ENCODE data around the gene ZNF672.

Gene ZNF672

DNA sequence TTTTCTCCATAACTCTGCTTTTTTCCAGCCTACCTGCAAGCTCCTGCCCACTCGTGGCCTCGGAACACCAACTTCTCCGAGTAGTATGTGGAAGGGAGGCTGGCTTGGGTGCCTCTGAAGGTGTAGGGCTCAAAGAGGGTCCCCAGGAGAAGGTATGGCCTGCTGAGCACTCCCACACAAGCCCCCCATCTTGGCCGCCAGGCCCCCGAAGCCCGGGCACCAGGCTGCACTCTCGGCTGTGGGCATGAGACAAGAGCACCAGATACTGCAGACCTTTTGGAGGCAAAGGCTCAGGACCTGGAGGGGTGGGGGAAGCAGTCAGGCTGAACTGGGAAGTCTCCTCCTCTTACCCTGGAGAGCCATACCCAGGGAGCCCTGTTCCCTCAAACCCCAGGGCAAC lies 19.2 kb downstream of the ZNF672 start:
- peaks cover 16% of the 10 kb centered on the region for H3K4me1 ChIP-seq (ENCODE audit: insufficient read depth, low read length)
- peaks cover 26% of the 10 kb centered on the region for H3K36me3 ChIP-seq (ENCODE audit: insufficient read depth, low read length)
- H3K4me3 ChIP-seq (ENCODE audit: low read length) = no peak overlapping the region

GRCh38 chr1:248857749-248858095 lies 19.7 kb downstream of the ZNF672 start:
- peaks cover 10% of the 10 kb centered on the region for H3K27me3 ChIP-seq (ENCODE audit: insufficient read depth, low read length)
- no peak overlapping the region for H2AFZ ChIP-seq (ENCODE audit: low read depth, low read length)
- peaks cover 17% of the 10 kb centered on the region for H3K4me1 ChIP-seq (ENCODE audit: insufficient read depth, low read length)
- H3K36me3 ChIP-seq (ENCODE audit: insufficient read depth, low read length) = peaks cover 26% of the 10 kb centered on the region
- H3K9me3 ChIP-seq (ENCODE audit: low read length) = no peaks in the 10 kb centered on the region
- peak overlapping the region; percentile 81 for H3K4me3 ChIP-seq (ENCODE audit: low read length)

More for the DNA sequence above, 19.2 kb downstream of the ZNF672 start:
- H3K27me3 ChIP-seq (ENCODE audit: insufficient read depth, low read length) = peaks cover 5% of the 10 kb centered on the region
- no peak overlapping the region for H2AFZ ChIP-seq (ENCODE audit: low read depth, low read length)
- no peaks in the 10 kb centered on the region for H3K9me3 ChIP-seq (ENCODE audit: low read length)

- peaks cover 11% of the 10 kb centered on the region for H3K27me3 ChIP-seq (ENCODE audit: insufficient read depth, low read length)
- peak overlapping the region; percentile 81 for H3K4me3 ChIP-seq (ENCODE audit: low read length)
- peaks cover 21% of the 10 kb centered on the region for H3K36me3 ChIP-seq (ENCODE audit: insufficient read depth, low read length)
- H2AFZ ChIP-seq (ENCODE audit: low read depth, low read length) = peak overlapping the region; percentile 52
- H3K9me3 ChIP-seq (ENCODE audit: low read length) = no peaks in the 10 kb centered on the region
- H3K4me1 ChIP-seq (ENCODE audit: insufficient read depth, low read length) = peaks cover 19% of the 10 kb centered on the region
Observed at GRCh38 chr1:248858096-248858890, 20.3 kb downstream of the ZNF672 start.

- H3K4me1 ChIP-seq (ENCODE audit: insufficient read depth, low read length) = peaks cover 24% of the 10 kb centered on the region
- H3K27me3 ChIP-seq (ENCODE audit: insufficient read depth, low read length) = peaks cover 17% of the 10 kb centered on the region
- peak within 1 kb of the TSS; percentile 53 for H2AFZ ChIP-seq (ENCODE audit: low read depth, low read length)
- H3K9me3 ChIP-seq (ENCODE audit: low read length) = no peaks in the 10 kb centered on the region
- peaks cover 12% of the 10 kb centered on the region for H3K36me3 ChIP-seq (ENCODE audit: insufficient read depth, low read length)
- peak within 1 kb of the TSS; percentile 81 for H3K4me3 ChIP-seq (ENCODE audit: low read length)
Observed at GRCh38 chr1:248858891-248859889, 21.2 kb downstream of the ZNF672 start, which contains the start of gene ZNF692. Gene ZNF692, minus strand, starts transcription at chr1:248859085. Its CDS starts 776 bp downstream, at chr1:248858309.

DNA sequence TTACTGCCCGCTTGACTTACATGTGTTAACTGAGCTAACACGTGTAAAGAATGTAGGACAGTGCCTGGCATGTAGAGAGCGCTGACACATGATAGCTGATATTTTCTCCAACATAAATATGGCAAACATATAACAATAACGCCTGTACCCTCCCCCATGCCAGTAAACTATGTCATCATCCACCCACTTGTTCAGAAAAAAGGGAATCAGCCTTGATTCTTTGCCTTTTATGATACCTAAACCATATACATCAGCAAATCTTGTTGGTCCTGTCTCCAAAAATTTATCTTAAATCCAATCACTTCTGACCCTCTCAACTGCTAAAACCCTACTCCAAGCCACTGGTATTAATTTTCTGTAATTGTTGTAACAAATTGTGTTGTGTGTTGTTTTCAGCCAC lies 22.0 kb downstream of the ZNF672 start:
- H3K9me3 ChIP-seq (ENCODE audit: low read length) = no peaks in the 10 kb centered on the region
- peaks cover 24% of the 10 kb centered on the region for H3K4me1 ChIP-seq (ENCODE audit: insufficient read depth, low read length)
- H3K27me3 ChIP-seq (ENCODE audit: insufficient read depth, low read length) = peaks cover 21% of the 10 kb centered on the region
- no peak overlapping the region for H2AFZ ChIP-seq (ENCODE audit: low read depth, low read length)
- H3K4me3 ChIP-seq (ENCODE audit: low read length) = no peak overlapping the region
- H3K36me3 ChIP-seq (ENCODE audit: insufficient read depth, low read length) = peaks cover 5% of the 10 kb centered on the region

GRCh38 chr1:248861616-248862015 lies 23.6 kb downstream of the ZNF672 start:
- peaks cover 21% of the 10 kb centered on the region for H3K27me3 ChIP-seq (ENCODE audit: insufficient read depth, low read length)

DNA sequence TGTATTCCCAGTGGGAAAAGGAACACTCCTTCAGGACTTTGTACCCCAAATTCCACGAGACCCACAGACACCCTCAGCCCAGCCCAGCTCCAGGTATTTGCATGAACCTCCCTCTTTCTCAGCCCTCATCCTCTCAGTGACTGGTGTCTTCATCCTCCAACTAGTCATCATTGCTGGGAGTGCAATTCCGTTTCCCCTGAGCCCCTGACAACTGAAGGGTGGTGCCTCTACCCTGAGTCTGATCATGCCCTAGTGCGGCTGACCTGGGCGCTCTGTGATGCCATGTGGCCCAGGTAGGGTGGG lies 24.6 kb downstream of the ZNF672 start:
- H3K9me3 ChIP-seq (ENCODE audit: low read length) = no peaks in the 10 kb centered on the region
- peak overlapping the region; percentile 75 for H2AFZ ChIP-seq (ENCODE audit: low read depth, low read length)
- H3K36me3 ChIP-seq (ENCODE audit: insufficient read depth, low read length) = no peaks in the 10 kb centered on the region
- H3K4me3 ChIP-seq (ENCODE audit: low read length) = peak overlapping the region; percentile 46
- peaks cover 21% of the 10 kb centered on the region for H3K27me3 ChIP-seq (ENCODE audit: insufficient read depth, low read length)
- peaks cover 24% of the 10 kb centered on the region for H3K4me1 ChIP-seq (ENCODE audit: insufficient read depth, low read length)

More at GRCh38 chr1:248861616-248862015, 23.6 kb downstream of the ZNF672 start:
- no peak overlapping the region for H2AFZ ChIP-seq (ENCODE audit: low read depth, low read length)
- no peak overlapping the region for H3K4me3 ChIP-seq (ENCODE audit: low read length)
- H3K9me3 ChIP-seq (ENCODE audit: low read length) = no peaks in the 10 kb centered on the region
- peaks cover 24% of the 10 kb centered on the region for H3K4me1 ChIP-seq (ENCODE audit: insufficient read depth, low read length)
- no peaks in the 10 kb centered on the region for H3K36me3 ChIP-seq (ENCODE audit: insufficient read depth, low read length)

DNA sequence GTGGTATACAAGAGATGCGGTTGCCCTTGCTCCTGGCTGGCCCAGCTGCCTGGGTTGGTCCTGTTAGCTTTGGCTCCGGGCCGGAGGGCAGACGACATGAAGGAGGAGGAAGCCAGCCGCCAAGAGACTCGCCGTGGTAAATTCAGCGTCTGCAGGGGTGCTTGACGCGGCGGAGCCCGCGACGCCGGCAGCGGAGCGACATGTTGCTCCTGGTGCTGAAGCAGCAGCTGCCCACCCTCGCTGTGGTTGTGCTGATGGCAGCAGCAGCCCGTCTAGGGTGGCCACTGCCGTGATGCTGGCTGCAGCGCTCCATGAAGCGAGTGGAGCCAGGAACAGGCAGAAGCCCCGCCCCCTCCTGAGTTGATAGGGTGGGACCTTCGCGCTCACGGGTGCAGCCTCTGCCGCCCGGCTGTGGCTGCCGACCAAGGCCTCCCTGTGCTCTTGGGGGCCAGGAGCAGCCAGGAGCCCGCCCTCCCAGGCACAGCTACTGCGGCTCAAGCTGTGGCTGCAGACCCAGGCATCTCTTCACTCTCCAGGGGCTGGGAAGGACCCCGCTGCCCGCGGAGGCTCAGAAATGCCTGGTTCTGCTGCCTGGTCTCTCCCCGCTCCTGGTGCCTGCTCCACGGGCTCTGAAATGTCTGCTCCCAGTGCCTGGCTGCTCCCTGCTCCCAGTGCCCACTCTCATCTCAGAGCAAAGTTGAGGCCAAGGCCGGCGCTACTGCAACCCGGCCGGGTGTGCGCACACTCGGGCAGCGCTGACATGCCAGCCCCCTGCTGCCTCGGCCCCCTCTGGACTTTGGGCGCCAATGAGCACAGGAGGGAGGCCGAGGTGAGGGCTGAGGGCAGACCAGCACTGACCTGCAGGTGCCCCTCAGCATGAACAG lies 25.2 kb downstream of the ZNF672 start:
- Histone ChIP-seq H3K9me3 (ENCODE audit: low read length) (no peaks in the 10 kb centered on the region), H3K4me3 (ENCODE audit: low read length) (peak overlapping the region; percentile 46), H3K27me3 (ENCODE audit: insufficient read depth, low read length) (peaks cover 21% of the 10 kb centered on the region), H3K36me3 (ENCODE audit: insufficient read depth, low read length) (no peaks in the 10 kb centered on the region), H3K4me1 (ENCODE audit: insufficient read depth, low read length) (peaks cover 18% of the 10 kb centered on the region), H2AFZ (ENCODE audit: low read depth, low read length) (peak overlapping the region; percentile 75)

DNA sequence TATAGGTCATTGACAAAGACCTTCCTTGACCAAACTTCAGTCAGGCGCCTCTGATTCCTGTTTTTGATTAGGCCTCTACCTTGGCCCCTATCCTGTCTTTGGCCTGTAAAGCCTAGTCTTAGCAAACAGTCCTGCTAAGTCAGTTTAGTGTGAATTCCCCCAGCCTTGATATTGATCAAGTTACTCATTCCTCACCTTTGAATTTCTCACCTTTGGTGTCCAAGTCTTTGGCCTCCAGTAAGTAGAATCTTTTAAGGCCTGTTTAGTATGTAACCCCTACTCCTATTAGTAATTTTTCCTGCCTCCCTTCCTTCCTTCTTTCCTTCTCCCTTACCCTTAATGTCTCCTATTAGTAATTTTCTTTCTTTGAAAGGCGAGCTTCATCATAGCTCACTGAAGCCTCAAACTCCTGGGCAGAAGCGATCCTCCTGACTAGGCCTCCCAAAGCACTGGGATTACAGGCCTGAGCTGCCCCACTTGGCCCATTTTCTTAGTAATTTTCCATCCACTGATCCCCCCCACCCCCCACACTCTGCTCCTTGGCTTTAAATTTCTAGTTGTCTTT lies 33.9 kb downstream of the ZNF672 start:
- Histone ChIP-seq H3K4me1 (ENCODE audit: insufficient read depth, low read length) (no peaks in the 10 kb centered on the region), H3K27me3 (ENCODE audit: insufficient read depth, low read length) (no peaks in the 10 kb centered on the region), H3K4me3 (ENCODE audit: low read length) (peak overlapping the region; percentile 65), H3K36me3 (ENCODE audit: insufficient read depth, low read length) (no peaks in the 10 kb centered on the region), H2AFZ (ENCODE audit: low read depth, low read length) (peak overlapping the region; percentile 39), H3K9me3 (ENCODE audit: low read length) (no peaks in the 10 kb centered on the region)

GRCh38 chr1:248872752-248873408 lies 34.9 kb downstream of the ZNF672 start:
- Histone ChIP-seq H3K4me3 (ENCODE audit: low read length) (peak overlapping the region; percentile 65), H3K36me3 (ENCODE audit: insufficient read depth, low read length) (no peaks in the 10 kb centered on the region), H3K9me3 (ENCODE audit: low read length) (no peaks in the 10 kb centered on the region), H3K27me3 (ENCODE audit: insufficient read depth, low read length) (no peaks in the 10 kb centered on the region), H2AFZ (ENCODE audit: low read depth, low read length) (peak overlapping the region; percentile 39), H3K4me1 (ENCODE audit: insufficient read depth, low read length) (no peaks in the 10 kb centered on the region)

DNA sequence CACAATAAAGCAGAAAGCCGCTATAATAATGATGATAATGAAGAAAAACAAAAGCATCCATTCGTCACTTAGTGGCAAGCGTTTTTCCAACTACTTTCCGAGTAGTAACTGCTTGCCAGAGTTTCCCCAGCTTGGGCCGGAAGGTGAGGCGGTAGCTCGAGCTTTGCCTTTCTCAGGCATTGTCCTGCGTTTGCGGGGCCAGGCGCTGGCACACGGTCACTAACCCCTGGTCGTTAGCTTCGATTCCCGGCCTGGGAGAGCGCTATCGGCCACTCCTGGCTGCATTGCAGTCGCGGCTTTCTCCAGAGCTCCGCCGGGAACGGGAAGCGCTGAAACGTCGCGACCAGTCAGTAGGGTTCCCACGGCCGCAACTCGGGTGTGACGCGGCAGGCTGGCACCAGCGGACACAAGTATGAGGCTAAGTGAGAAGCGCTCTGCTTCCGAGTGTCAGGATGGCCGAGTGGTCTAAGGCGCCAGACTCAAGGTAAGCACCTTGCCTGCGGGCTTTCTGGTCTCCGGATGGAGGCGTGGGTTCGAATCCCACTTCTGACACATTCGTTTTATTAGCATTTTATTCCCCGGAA lies 35.5 kb downstream of the ZNF672 start:
- Histone ChIP-seq H3K9me3 (ENCODE audit: low read length) (no peaks in the 10 kb centered on the region), H3K4me3 (ENCODE audit: low read length) (peak overlapping the region; percentile 65), H2AFZ (ENCODE audit: low read depth, low read length) (peak overlapping the region; percentile 39), H3K27me3 (ENCODE audit: insufficient read depth, low read length) (no peaks in the 10 kb centered on the region), H3K4me1 (ENCODE audit: insufficient read depth, low read length) (no peaks in the 10 kb centered on the region), H3K36me3 (ENCODE audit: insufficient read depth, low read length) (no peaks in the 10 kb centered on the region)

Data from neuron (in vitro differentiated cells).